Measurements from ENCODE around the gene PRDM16. TPM values are rescaled to one million over a fixed set of nuclear protein-coding genes. Genes with fewer than 3 reads are reported as not detected.

The PRDM16 gene
- total RNA-seq, 2 experiments from 2014 or later: not detected

GRCh38 chr1:3114846-3115245 is 45.8 kb downstream of the PRDM16 start:
- H3K36me3 ChIP-seq (ENCODE audit: insufficient read depth, low read length): no peaks in the 10 kb centered on the region
- no peak overlapping the region for H3K4me2 ChIP-seq (ENCODE audit: low read length)
- no peak for DNase-seq (ENCODE audit: low spot score)
- POLR2A ChIA-PET: no interaction called here
- CTCF ChIA-PET (ENCODE audit: unreplicated experiment): no interaction called here
- H4K20me1 ChIP-seq (ENCODE audit: insufficient read depth, low read length): no peaks in the 10 kb centered on the region
- no peaks in the 10 kb centered on the region for H3K9me3 ChIP-seq (ENCODE audit: low read length)
- H3K9me2 ChIP-seq (ENCODE audit: insufficient read depth, low read length): no peaks in the 10 kb centered on the region
- H3K4me1 ChIP-seq (ENCODE audit: insufficient read depth, low read length, poor library complexity, severe bottlenecking): no peaks in the 10 kb centered on the region
- H3K27ac ChIP-seq (ENCODE audit: low read depth, low read length, poor library complexity, severe bottlenecking): no peak overlapping the region
- no peak overlapping the region for H3K4me3 ChIP-seq (ENCODE audit: low read depth, low read length, poor library complexity, severe bottlenecking)
- no peak overlapping the region for H2AFZ ChIP-seq (ENCODE audit: low read length)
- no peak for TF ChIP-seq EZH2phosphoT487 (IDR thresholded peaks at IDR 0.05; ENCODE audit: borderline replicate concordance, low read depth, low read length)
- no peak for TF ChIP-seq CTCF (conservative IDR thresholded peaks at IDR 0.05; ENCODE audit: low read length)
- intact Hi-C loops (cut with micrococcal nuclease; ENCODE audit: unreplicated experiment): no loop called here
- BruUV-seq (replicated peaks): no TSS peak
- H3K79me2 ChIP-seq (ENCODE audit: insufficient read depth, low read depth, low read length): no peaks in the 10 kb centered on the region

GRCh38 chr1:3115275-3116149 is 46.5 kb downstream of the PRDM16 start:
- Histone ChIP-seq H4K20me1 (ENCODE audit: insufficient read depth, low read length) (no peaks in the 10 kb centered on the region), H3K79me2 (ENCODE audit: insufficient read depth, low read depth, low read length) (no peaks in the 10 kb centered on the region), H3K9me2 (ENCODE audit: insufficient read depth, low read length) (no peaks in the 10 kb centered on the region), H3K4me1 (ENCODE audit: insufficient read depth, low read length, poor library complexity, severe bottlenecking) (no peaks in the 10 kb centered on the region), H3K9me3 (ENCODE audit: low read length) (no peaks in the 10 kb centered on the region), H3K4me2 (ENCODE audit: low read length) (no peak overlapping the region), H3K36me3 (ENCODE audit: insufficient read depth, low read length) (no peaks in the 10 kb centered on the region), H2AFZ (ENCODE audit: low read length) (no peak overlapping the region), H3K4me3 (ENCODE audit: low read depth, low read length, poor library complexity, severe bottlenecking) (no peak overlapping the region), H3K27ac (ENCODE audit: low read depth, low read length, poor library complexity, severe bottlenecking) (no peak overlapping the region)
- CTCF ChIA-PET (ENCODE audit: unreplicated experiment): no interaction called here
- no peak for DNase-seq (ENCODE audit: low spot score)
- TF ChIP-seq EZH2phosphoT487 (IDR thresholded peaks at IDR 0.05; ENCODE audit: borderline replicate concordance, low read depth, low read length) (no peak), CTCF (conservative IDR thresholded peaks at IDR 0.05; ENCODE audit: low read length) (no peak)
- POLR2A ChIA-PET: no interaction called here
- intact Hi-C loops (cut with micrococcal nuclease; ENCODE audit: unreplicated experiment): no loop called here
- no TSS peak for BruUV-seq (replicated peaks)

DNA sequence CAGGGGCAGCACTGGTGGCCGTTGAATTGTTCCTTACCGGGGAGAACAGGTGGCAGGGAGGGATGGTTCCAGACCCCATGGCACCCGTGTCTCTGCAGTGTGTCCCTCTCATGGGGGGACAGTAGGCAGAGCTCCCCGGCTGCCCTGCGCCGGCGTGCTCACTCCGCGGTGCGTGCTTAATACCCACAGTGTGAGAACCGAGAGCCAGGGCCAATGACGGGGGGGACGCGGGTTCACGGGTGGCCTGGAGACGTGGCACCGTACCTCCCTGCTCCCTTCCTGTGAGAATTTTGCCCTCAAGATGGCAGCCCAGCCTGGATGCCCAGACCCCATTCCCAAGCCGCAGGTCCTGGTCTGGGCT is 47.1 kb downstream of the PRDM16 start:
- H3K4me1 ChIP-seq (ENCODE audit: insufficient read depth, low read length, poor library complexity, severe bottlenecking): no peaks in the 10 kb centered on the region
- no peaks in the 10 kb centered on the region for H3K36me3 ChIP-seq (ENCODE audit: insufficient read depth, low read length)
- no peak overlapping the region for H3K27ac ChIP-seq (ENCODE audit: low read depth, low read length, poor library complexity, severe bottlenecking)
- ChIA-PET CTCF (ENCODE audit: unreplicated experiment) (no interaction called here), POLR2A (no interaction called here)
- TF ChIP-seq CTCF (conservative IDR thresholded peaks at IDR 0.05; ENCODE audit: low read length) (no peak), EZH2phosphoT487 (IDR thresholded peaks at IDR 0.05; ENCODE audit: borderline replicate concordance, low read depth, low read length) (no peak)
- H3K9me2 ChIP-seq (ENCODE audit: insufficient read depth, low read length): no peaks in the 10 kb centered on the region
- no peak for DNase-seq (ENCODE audit: low spot score)
- H3K79me2 ChIP-seq (ENCODE audit: insufficient read depth, low read depth, low read length): no peaks in the 10 kb centered on the region
- no peak overlapping the region for H3K4me2 ChIP-seq (ENCODE audit: low read length)
- no peaks in the 10 kb centered on the region for H3K9me3 ChIP-seq (ENCODE audit: low read length)
- no peak overlapping the region for H3K4me3 ChIP-seq (ENCODE audit: low read depth, low read length, poor library complexity, severe bottlenecking)
- H4K20me1 ChIP-seq (ENCODE audit: insufficient read depth, low read length): no peaks in the 10 kb centered on the region
- BruUV-seq (replicated peaks): no TSS peak
- no peak overlapping the region for H2AFZ ChIP-seq (ENCODE audit: low read length)
- intact Hi-C loops (cut with micrococcal nuclease; ENCODE audit: unreplicated experiment): no loop called here
